Fibroblast of peridontal ligament (primary cell): Measurements from ENCODE around the gene RARRES2.
"Not testable (repeated sequence)": the region's sequence is repeated elsewhere in the genome, so short reads cannot be mapped to it uniquely, and the experiment has no call there.

Source experiments
- DNase-seq: peaks from one replicate; pipeline ENCODE4 v3.0.0-alpha.2; 2010; ENCODE audit errors: extremely low read depth

The RARRES2 gene

DNA sequence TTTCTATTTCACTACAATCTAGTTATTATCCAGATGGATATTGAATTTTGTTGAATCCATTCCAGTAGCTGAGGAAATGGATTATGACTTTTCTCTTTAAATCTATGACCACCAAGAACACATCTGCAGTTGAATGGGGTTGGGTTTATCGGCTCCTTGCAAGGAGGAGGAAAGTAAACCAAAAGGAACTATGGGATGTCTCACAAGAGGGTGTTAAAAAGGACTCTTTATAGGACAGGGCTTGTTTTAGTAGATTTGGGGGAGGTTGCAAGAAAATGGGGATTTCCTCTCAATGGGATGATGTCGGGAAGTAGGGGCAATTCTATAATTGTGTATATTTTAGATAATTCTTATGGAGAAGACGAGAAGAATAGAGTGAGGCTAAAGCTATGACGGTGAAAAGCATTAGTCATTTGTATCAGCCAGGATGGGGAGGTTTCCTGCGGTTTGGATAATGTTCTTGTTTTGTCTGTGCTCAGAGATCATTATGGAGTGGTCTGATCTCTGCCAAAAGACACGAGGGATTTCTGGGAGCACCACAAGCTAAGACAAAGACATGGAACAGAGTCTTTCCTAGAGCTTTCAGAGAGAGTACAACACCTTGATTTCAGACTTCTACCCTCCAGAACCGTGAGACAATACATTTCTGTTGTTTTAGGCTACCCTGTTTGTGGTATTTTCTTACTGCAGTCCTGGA lies 23.5 kb downstream of the RARRES2 start:
- DNase-seq, result peak; percentile 29

DNA sequence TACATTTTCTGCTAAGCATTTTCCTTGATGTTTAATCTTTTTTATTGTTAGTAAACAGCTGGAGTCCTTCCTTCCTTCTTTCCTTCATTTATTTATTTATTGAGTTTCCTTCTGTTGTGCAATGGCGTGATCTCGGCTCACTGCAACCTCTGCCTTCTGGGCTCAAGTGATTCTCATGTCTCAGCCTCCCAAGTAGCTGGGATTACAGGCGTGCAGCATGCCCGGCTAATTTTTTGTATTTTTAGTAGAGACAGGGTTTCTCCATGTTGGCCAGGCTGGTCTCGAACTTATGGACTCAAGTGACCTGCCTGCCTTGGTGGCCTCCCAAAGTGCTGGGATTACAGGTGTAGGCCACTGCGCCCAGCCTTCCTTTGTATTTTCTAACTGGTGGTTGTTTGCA lies 24.4 kb downstream of the RARRES2 start:
- DNase-seq, result not testable (repeated sequence)

GRCh38 chr7:150314639-150315239 lies 26.7 kb downstream of the RARRES2 start:
- DNase-seq, result no peak

DNA sequence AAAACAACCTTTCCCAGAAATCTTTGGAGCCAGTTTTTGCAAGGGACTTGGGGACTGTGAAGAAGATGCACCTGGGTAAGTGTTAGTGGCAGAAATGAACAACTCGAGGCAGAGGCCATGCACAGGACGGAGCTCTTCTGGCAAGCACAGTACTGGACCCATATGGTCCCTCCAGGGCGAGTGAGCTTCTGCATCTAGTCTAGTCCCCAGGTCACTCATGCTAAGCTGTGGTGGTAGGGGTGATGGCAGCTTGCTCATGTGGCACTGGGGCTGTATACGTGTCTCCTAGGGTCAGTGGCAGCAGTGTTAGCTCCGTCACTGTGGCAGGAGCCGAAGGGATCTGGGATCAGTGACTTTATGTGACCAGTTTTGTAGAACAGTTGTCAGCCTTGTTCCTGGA lies 27.6 kb downstream of the RARRES2 start:
- no peak for DNase-seq

GRCh38 chr7:150313367-150313809 lies 28.0 kb downstream of the RARRES2 start:
- no peak for DNase-seq

DNA sequence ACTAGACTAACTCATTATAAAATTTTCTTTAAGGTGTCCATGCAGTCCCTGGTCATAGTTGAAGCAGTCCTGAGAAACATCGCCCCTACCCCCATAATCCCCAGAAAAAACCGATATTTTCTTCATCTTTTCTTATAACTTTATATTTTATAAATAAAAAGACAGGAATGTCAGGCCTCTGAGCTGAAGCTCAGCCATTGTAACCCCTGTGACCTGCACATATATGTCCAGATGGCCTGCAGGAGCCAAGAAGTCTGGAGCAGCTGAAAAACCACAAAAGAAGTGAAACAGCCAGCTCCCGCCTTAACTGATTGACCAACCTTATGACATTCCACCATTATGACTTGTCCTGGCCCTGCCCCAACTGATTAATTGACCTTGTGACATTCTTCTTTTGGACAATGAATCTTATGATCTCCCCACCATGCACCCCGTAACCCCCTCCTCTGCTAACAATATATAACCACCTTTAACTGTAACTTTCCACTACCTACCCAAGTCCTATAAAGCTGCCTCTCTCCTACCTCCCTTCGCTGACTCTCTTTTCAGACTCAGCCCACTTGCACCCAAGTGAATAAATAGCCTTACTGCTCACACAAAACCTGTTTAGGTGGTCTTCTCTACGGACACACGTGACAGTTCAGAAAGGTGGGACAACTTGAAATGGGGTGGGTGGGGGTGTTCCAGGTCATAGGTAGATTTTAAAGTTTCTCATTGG lies 28.6 kb downstream of the RARRES2 start:
- DNase-seq, result not testable (repeated sequence)

DNA sequence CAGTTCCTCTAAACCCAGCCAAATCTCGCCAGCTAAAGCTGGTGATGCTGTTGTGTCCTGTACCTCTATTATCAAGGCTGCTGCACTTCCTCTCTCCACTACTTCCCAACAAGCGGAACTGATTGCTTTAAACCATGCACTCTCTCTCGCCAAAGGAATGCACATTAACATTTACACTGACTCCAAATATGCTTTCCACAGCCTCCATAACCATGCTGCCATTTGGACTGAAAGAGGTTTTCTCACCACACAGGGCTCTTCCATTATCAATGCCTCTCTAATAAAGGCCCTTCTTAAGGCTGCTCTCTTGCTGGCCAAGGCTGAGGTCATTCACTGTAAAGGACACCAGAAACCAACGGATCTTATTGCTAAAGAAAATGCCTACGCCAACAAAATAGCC lies 29.7 kb downstream of the RARRES2 start:
- no peak for DNase-seq

GRCh38 chr7:150311146-150311545 lies 30.3 kb downstream of the RARRES2 start:
- DNase-seq, result no peak

GRCh38 chr7:150308575-150308974 lies 32.9 kb downstream of the RARRES2 start:
- DNase-seq, result no peak

GRCh38 chr7:150307904-150308303 lies 33.5 kb downstream of the RARRES2 start:
- DNase-seq, result no peak

- no peak for DNase-seq
Measured at GRCh38 chr7:150307129-150307528, 34.3 kb downstream of the RARRES2 start.

DNA sequence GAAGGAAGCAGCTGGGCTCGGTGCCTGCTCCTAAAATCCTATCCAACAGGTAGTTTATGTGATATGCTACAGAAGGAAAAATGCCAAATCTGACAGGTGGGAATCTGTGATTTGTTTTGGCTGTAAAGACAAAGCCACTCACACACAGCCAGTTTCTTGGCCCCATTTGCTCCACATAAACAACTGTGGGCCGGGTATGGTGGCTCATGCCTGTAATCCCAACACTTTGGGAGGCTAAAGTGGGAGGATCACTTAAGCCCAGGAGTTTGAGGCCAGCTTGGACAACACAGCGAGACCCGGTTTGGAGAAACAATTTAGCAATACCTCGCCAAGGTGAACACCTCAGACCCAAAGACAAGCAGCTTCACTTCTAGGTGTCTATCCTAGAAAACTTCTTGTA lies 35.1 kb downstream of the RARRES2 start:
- not testable (repeated sequence) for DNase-seq

- DNase-seq, result not testable (repeated sequence)
Measured at GRCh38 chr7:150305903-150306284, 35.5 kb downstream of the RARRES2 start.

DNA sequence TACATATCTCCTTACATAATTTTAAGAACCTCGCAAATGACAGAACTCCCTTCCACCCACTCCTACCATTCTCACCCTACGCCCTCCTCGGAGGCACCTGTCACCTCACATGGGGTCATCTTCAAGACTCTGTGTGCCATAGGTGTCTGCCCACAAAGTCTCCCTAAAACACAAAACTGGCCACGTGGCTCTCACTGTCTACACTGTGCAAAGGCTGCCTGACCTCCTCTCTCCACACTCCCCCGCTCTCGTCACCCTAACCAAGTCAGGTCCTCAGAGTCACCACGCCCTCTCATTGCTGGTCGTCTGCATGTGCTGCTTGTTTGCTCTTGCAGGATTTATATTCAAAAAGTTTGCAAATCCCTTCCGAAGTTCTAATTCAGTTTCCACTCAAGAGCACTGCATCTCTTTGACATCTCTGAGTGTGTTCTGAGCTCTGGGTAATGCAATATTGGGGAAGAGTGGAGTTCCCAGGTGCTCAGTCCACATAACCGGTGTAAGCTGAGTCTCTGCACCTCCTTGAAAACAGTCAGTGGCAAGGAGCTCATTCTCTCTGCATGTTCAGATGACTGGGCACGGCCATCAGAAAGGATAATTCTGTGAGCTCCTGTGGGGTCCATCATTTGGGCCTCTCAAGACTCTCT lies 36.0 kb downstream of the RARRES2 start:
- not testable (repeated sequence) for DNase-seq

DNA sequence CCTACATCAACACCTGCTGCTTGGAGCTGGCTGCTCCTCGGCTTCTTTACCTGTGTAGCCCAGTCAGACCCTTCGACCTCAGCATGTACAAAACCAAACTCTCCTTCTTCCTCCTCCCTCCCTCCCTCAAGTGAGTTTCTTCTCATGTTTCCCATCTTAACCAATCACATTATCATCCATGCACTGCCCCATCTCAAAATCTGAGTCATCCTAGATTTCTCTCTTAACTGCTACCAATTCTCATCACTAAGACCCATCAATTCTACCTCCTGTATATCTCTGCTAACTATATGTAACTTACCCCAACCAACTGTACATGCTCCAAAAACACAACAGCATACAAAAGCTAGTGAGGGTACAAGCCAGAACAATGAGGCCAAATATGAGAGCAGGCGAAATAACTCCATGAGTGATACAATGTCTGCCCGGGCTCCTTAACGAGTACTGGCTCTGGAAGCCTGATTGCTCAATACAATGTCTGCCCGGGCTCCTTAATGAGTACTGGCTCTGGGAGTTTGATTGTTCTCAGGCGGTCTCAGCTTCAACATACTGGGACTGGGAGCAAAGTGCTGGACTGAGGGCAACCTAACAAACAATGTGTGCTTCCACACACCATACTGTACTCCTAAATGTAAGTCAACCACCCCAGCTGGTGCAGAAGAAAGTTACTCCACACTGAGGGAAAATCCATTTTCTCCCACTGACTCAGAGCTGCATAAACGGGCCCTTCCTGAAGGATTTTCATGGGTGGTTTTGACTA lies 36.8 kb downstream of the RARRES2 start:
- not testable (repeated sequence) for DNase-seq

DNA sequence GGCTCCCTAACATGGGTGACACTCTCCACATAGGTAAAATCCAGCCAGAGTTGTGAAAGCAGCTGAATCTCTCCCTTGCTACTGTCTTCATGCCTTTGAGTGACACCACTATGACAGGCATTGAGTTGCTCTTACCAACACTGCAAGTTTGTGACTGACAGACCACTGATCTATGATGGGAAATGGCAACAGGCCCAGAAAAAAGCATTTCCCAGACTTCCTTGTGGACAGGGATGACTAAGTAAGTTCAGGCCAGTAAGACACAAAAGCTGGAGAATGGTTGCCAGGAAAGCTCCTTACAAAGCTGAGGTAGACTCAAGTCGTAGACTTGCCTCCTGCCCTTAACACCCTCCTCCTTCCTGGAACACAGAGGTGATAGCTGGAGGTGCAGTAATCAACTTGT lies 38.5 kb downstream of the RARRES2 start:
- DNase-seq, result not testable (repeated sequence)

DNA sequence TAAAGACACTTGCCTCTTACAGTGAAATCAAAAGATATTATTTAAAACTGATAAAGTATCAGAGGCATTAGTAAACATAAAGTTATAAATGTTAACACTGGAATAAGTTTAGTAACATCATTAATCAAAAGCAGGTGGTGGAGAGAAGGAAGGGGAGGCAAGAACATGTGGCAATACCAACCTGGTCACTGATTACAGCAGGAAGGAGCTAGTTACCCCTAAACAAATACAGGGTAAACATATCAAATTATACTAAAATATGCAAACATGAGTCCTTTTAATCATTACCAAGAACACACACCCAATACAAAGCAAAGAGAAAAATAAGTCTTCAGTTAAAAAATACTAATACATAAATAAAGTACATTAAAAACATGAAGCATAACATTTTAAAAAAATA lies 43.5 kb downstream of the RARRES2 start:
- not testable (repeated sequence) for DNase-seq

- DNase-seq, result not testable (repeated sequence)
Measured at GRCh38 chr7:150296802-150297201, 44.6 kb downstream of the RARRES2 start.

DNA sequence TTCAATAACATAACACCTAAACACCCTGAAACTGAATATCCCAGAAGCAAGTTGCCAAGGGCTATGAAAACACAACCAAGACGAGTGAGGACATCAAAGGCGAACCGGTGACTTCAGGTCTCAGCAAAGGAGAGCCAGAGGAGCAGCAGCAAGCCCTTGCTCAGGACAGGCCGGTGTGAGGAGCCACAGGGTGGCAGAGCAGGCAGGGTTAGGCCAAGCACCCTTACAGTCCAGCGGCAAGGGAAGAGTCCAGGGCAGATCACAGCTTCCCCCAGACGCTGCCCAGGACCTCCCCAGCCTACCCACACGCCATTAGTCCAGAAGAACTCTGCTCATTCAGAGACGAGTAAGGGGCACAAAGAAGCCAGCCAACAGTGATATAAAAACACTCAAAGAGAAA lies 45.8 kb downstream of the RARRES2 start:
- not testable (repeated sequence) for DNase-seq

- DNase-seq, result not testable (repeated sequence)
Measured at GRCh38 chr7:150295027-150295426, 46.4 kb downstream of the RARRES2 start.

DNA sequence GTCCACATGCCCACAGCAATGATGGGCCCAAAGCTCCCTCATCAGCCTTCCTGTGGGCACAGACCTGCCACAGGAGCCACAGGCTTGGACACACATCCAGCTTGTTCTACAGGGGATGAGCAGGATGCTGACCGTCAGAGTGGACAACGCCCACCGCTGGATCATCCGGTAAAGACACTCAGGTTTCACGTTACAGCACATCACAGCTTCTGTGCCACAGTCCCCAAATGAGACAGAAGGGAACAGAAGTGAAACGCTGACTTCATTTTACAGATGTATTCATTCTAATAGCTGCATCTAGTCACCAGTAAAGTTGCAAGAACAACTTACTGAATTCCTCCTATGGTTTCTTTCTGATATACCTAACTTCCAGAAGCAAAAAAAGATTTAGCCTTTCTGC lies 51.1 kb downstream of the RARRES2 start:
- DNase-seq, result not testable (repeated sequence)

- DNase-seq, result not testable (repeated sequence)
Measured at GRCh38 chr7:150288816-150289215, 52.6 kb downstream of the RARRES2 start.
